NCI-H146 treated with DMSO at 0.1 percent for 48 hours (cell line): ENCODE data around the gene TMEM156.

Source experiments
- DNase-seq: peaks from one replicate; lab custom pipeline; 2025; ENCODE audit not compliant: unreplicated experiment; lab: John Stamatoyannopoulos, UW

TMEM156 gene

GRCh38 chr4:38928568-38928967 is 103.6 kb downstream of the TMEM156 start:
- no peak for DNase-seq

- no peak for DNase-seq
Observed at GRCh38 chr4:38926896-38927295, 105.3 kb downstream of the TMEM156 start.

- DNase-seq, result no peak
Observed at GRCh38 chr4:38925492-38926413, 106.5 kb downstream of the TMEM156 start.

GRCh38 chr4:38924353-38924752 is 107.9 kb downstream of the TMEM156 start:
- no peak for DNase-seq

GRCh38 chr4:38923746-38924145 is 108.5 kb downstream of the TMEM156 start:
- no peak for DNase-seq

DNA sequence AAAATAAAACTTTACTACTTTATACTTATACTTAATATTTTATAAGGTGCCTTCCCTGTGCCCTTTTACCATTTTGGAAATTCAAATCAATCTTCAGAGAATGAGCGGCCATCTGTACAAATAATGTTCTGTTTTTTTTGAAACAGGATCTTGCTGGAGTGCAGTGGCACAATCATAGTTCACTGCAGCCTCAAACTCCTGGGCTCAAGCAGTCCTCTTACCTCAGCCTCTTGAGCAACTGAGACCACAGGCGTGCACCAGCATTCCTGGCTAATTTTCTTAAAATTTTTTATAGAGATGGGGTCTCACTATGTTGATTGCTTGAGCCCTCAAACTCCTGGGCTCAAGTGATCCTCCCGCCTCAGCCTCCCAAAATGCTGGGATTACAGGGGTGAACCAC is 111.1 kb downstream of the TMEM156 start:
- no peak for DNase-seq

DNA sequence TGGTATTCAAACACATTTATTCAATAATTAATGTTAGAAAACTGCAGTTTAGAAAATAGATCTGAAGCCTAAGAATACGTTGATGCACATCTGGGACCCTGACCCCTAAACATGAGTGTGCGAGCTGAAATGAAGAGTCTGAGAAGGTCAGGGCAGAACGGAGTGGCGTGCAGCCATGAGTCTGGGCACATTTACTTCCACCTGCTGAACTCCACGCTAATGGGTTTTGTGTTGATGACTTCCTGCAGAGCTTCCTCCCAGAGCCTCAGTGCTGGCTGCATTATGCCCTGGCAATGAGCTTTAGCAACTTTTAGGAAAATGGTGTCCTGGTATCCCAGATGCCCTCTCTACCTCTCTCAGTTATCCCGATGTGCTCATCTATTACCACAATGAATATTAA is 111.5 kb downstream of the TMEM156 start:
- no peak for DNase-seq

GRCh38 chr4:38920186-38920585 is 112.0 kb downstream of the TMEM156 start:
- DNase-seq, result no peak

GRCh38 chr4:38919494-38919893 is 112.7 kb downstream of the TMEM156 start:
- DNase-seq, result no peak

- no peak for DNase-seq
Observed at GRCh38 chr4:38917481-38918025, 114.7 kb downstream of the TMEM156 start.
